ENCODE data around the gene SETD4. TPM values are rescaled to one million over a fixed set of nuclear protein-coding genes. Genes with fewer than 3 reads are reported as not detected.

Gene SETD4
- total and polyA plus RNA-seq, 2 donors, result 13.5 to 33.9 TPM

GRCh38 chr21:36028127-36029069, 31.9 kb downstream of the SETD4 start:
- Histone ChIP-seq H3K27ac (ENCODE audit: low read depth) (no peak overlapping the region), H3K4me1 (ENCODE audit: insufficient read depth) (no peaks in the 10 kb centered on the region), H3K36me3 (ENCODE audit: insufficient read depth) (no peaks in the 10 kb centered on the region), H3K4me3 (ENCODE audit: low read depth, low read length) (no peak overlapping the region)
- 26% methylated on average over 25 of the region's 25 CpGs for WGBS
- DNase-seq (ENCODE audit: extremely low spot score), result peak; percentile 53

- WGBS, result 87% methylated on average over 5 of the region's 5 CpGs
- H3K36me3 ChIP-seq (ENCODE audit: insufficient read depth), result no peaks in the 10 kb centered on the region
- no peak overlapping the region for H3K4me3 ChIP-seq (ENCODE audit: low read depth, low read length)
Measured at GRCh38 chr21:36027347-36027746, 33.0 kb downstream of the SETD4 start.

GRCh38 chr21:36024782-36025181, 35.5 kb downstream of the SETD4 start:
- no peaks in the 10 kb centered on the region for H3K36me3 ChIP-seq (ENCODE audit: insufficient read depth)
- 94% methylated on average over 8 of the region's 8 CpGs for WGBS
- H3K4me1 ChIP-seq (ENCODE audit: insufficient read depth), result no peaks in the 10 kb centered on the region
- H3K4me3 ChIP-seq (ENCODE audit: low read depth, low read length), result no peak overlapping the region
- DNase-seq (ENCODE audit: extremely low spot score), result no peak
- no peak overlapping the region for H3K27ac ChIP-seq (ENCODE audit: low read depth)

More at GRCh38 chr21:36027347-36027746, 33.0 kb downstream of the SETD4 start:
- Histone ChIP-seq H3K4me1 (ENCODE audit: insufficient read depth) (no peaks in the 10 kb centered on the region), H3K27ac (ENCODE audit: low read depth) (no peak overlapping the region)
- DNase-seq (ENCODE audit: extremely low spot score), result no peak

DNA sequence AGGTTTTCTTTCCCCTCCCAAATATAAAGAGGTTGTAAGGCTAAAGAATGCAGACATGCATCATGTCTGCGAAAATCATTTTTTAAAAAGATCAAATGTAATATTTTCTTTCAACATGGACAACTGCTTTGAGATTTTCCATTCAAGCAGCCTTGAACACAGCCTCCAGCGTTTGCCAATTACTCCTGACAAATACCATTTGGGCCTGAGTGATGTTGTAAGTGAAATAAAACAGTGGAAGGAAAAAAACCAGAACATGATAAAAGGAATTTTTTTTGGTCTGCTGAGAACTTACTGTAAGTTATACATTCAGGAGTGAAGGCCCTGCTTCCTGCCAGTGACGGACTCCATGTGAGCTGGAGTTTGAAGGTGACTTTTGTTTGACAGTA, 37.2 kb downstream of the SETD4 start:
- 31% methylated on average over 3 of the region's 3 CpGs for WGBS
- DNase-seq (ENCODE audit: extremely low spot score), result no peak
- no peak overlapping the region for H3K27ac ChIP-seq (ENCODE audit: low read depth)
- no peak overlapping the region for H3K4me3 ChIP-seq (ENCODE audit: low read depth, low read length)
- H3K36me3 ChIP-seq (ENCODE audit: insufficient read depth), result no peaks in the 10 kb centered on the region
- H3K4me1 ChIP-seq (ENCODE audit: insufficient read depth), result no peaks in the 10 kb centered on the region

DNA sequence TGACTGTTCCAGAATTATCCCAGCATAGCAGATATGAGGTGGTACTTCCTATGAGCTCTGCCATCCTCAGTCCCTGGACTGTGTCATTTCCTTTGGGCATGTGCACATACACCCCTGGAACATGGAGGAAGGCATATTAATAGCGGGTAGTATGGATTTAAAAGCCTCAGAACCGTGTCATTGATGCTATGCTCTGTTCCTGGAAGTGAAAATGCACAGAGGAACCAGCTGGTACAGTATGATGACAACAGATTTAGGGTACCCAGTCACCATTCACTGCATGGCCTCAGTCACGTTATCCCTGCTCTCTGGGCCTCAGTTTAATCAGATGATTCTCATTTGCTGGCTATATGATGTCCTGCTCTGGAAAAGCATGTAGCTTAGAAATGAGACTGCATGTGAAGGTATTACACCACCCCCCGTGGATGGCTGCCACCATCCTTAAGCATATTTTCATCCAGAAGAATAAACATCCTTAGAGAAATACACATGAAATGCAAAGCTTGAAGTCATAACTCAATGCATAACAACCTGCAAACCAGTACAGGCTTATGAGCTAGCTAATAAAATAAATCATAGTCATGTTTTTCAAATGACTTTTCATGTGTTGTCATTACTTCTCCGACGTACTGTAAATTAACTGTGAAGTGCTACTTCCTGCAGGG, 37.8 kb downstream of the SETD4 start:
- Histone ChIP-seq H3K4me3 (ENCODE audit: low read depth, low read length) (no peak overlapping the region), H3K36me3 (ENCODE audit: insufficient read depth) (no peaks in the 10 kb centered on the region), H3K4me1 (ENCODE audit: insufficient read depth) (no peaks in the 10 kb centered on the region), H3K27ac (ENCODE audit: low read depth) (no peak overlapping the region)
- 36% methylated on average over 6 of the region's 6 CpGs for WGBS
- no peak for DNase-seq (ENCODE audit: extremely low spot score)

- no peak overlapping the region for H3K27ac ChIP-seq (ENCODE audit: low read depth)
- no peaks in the 10 kb centered on the region for H3K36me3 ChIP-seq (ENCODE audit: insufficient read depth)
- WGBS, result 94% methylated on average over 11 of the region's 11 CpGs
- no peak overlapping the region for H3K4me3 ChIP-seq (ENCODE audit: low read depth, low read length)
- no peak for DNase-seq (ENCODE audit: extremely low spot score)
- no peaks in the 10 kb centered on the region for H3K4me1 ChIP-seq (ENCODE audit: insufficient read depth)
Measured at GRCh38 chr21:36021251-36021837, 39.0 kb downstream of the SETD4 start.

DNA sequence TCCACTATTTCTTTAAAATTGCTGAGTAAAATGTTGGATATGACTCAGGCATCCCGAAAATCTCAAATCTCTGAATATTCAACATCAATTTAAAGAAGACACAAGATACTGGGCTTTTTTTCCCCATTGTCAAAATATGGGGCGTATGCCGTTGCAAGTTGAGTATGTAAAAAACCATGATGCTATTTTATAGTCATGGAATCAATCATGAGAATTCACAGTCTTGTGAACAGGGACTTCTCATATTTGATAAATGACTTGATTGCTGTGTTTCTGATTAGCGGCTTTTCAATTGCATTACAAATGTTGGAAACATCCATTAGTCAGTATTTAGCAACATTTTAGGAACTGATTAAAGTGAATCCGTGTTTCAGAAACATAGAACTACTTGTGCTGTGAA, 45.3 kb downstream of the SETD4 start:
- Histone ChIP-seq H3K27ac (ENCODE audit: low read depth) (no peak overlapping the region), H3K4me1 (ENCODE audit: insufficient read depth) (no peaks in the 10 kb centered on the region), H3K4me3 (ENCODE audit: low read depth, low read length) (no peak overlapping the region), H3K36me3 (ENCODE audit: insufficient read depth) (no peaks in the 10 kb centered on the region)
- 87% methylated on average over 5 of the region's 5 CpGs for WGBS
- DNase-seq (ENCODE audit: extremely low spot score), result no peak

GRCh38 chr21:36010801-36011200, 49.5 kb downstream of the SETD4 start:
- no peak overlapping the region for H3K27ac ChIP-seq (ENCODE audit: low read depth)
- WGBS, result 73% methylated on average over 2 of the region's 2 CpGs
- no peak for DNase-seq (ENCODE audit: extremely low spot score)
- no peaks in the 10 kb centered on the region for H3K4me1 ChIP-seq (ENCODE audit: insufficient read depth)
- no peaks in the 10 kb centered on the region for H3K36me3 ChIP-seq (ENCODE audit: insufficient read depth)
- H3K4me3 ChIP-seq (ENCODE audit: low read depth, low read length), result no peak overlapping the region

DNA sequence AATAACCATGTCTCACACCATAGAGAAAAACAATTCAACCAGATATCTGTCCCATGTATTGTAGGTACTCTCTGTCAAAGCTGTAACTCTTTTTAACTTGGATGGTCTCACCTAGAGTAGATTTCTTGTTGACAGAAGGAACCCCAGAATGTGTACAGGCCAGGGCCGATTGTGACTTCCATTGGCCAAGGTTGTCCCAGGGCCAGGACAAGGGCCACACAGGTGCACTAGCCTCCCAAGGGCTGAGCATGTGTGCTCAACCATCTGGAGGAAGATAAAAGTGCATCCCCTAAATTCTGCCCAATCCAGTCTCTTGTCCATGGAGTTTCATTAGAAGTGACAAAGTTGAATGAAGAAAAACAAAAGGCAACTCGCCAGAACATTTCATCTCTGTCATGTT, 51.8 kb downstream of the SETD4 start:
- no peak overlapping the region for H3K27ac ChIP-seq (ENCODE audit: low read depth)
- whole genome bisulfite sequencing, result 91% methylated on average over 2 of the region's 2 CpGs
- no peaks in the 10 kb centered on the region for H3K4me1 ChIP-seq (ENCODE audit: insufficient read depth)
- H3K4me3 ChIP-seq (ENCODE audit: low read depth, low read length), result no peak overlapping the region
- H3K36me3 ChIP-seq (ENCODE audit: insufficient read depth), result no peaks in the 10 kb centered on the region
- DNase-seq (ENCODE audit: extremely low spot score), result no peak

- H3K4me3 ChIP-seq (ENCODE audit: low read depth, low read length), result no peak overlapping the region
- WGBS, result 96% methylated on average over 5 of the region's 5 CpGs
Measured at GRCh38 chr21:36005879-36006400, 54.4 kb downstream of the SETD4 start.

DNA sequence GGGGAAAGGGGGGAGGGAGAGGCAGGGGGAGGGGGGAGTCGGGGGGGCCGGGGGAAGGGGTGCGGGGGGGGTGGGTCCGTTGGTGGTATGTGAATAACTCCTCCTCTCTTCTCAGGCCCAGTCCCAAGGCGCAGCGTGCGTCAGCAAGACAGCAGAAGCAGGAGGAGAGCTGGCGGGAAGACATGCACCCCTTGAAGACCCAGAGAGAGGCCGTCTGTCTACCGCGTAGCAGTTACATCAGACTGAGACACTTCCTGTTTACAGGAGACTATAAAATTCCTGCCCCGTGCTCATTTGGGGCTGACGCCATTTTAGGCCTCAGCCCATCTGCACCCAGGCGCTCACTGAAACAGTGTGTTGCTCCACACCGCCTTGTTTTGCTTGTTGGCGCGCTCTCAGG, 55.3 kb downstream of the SETD4 start:
- DNase-seq (ENCODE audit: extremely low spot score), result no peak
- no peak overlapping the region for H3K4me3 ChIP-seq (ENCODE audit: low read depth, low read length)
- H3K4me1 ChIP-seq (ENCODE audit: insufficient read depth), result no peaks in the 10 kb centered on the region
- no peaks in the 10 kb centered on the region for H3K36me3 ChIP-seq (ENCODE audit: insufficient read depth)
- 74% methylated on average over 17 of the region's 17 CpGs for WGBS
- H3K27ac ChIP-seq (ENCODE audit: low read depth), result no peak overlapping the region

More at GRCh38 chr21:36005879-36006400, 54.4 kb downstream of the SETD4 start:
- no peak overlapping the region for H3K27ac ChIP-seq (ENCODE audit: low read depth)
- no peaks in the 10 kb centered on the region for H3K4me1 ChIP-seq (ENCODE audit: insufficient read depth)
- H3K36me3 ChIP-seq (ENCODE audit: insufficient read depth), result no peaks in the 10 kb centered on the region
- DNase-seq (ENCODE audit: extremely low spot score), result no peak

DNA sequence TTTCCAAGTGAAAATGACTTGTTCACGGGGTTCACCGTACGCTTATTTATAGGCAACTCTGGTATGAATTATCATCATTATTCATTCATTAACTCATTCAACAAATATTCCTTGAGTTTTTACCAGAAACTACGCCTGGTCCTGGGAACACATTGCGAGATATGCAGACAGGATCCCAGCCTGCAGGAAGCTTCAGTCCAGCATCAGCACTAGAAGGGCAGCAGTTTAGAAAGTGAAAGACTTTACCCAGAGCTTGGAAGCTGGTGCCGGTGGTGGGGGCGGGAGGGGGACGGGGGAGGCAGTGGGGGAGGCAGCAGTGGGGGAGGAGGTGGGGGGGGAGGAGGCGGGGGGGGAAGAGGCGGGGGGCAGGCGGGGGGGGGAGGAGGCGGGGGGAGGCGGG, 55.9 kb downstream of the SETD4 start:
- 69% methylated on average over 8 of the region's 13 CpGs for WGBS
- no peaks in the 10 kb centered on the region for H3K36me3 ChIP-seq (ENCODE audit: insufficient read depth)

DNA sequence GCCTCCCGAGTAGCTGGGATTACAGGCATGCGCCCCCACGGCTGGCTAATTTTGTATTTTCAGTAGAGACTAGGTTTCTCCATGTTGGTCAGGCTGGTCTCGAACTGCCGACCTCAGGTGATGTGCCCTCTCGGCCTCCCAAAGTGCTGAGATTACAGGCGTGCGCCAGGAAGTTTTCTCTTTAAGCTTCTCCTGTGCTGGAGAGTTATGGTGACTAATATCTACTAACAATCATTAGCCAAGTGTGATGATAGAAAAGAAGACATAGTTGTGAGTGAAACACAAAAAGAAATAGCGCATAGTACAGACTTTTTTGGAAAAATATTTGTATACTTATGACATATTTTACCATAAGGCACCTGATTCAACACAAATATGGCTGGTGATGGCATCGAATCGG, 56.5 kb downstream of the SETD4 start:
- no peaks in the 10 kb centered on the region for H3K36me3 ChIP-seq (ENCODE audit: insufficient read depth)
- H3K27ac ChIP-seq (ENCODE audit: low read depth), result no peak overlapping the region
- H3K4me3 ChIP-seq (ENCODE audit: low read depth, low read length), result no peak overlapping the region
- WGBS, result 96% methylated on average over 11 of the region's 11 CpGs
- H3K4me1 ChIP-seq (ENCODE audit: insufficient read depth), result no peaks in the 10 kb centered on the region
- no peak for DNase-seq (ENCODE audit: extremely low spot score)

More for the DNA sequence above, 55.9 kb downstream of the SETD4 start:
- H3K27ac ChIP-seq (ENCODE audit: low read depth), result no peak overlapping the region
- no peaks in the 10 kb centered on the region for H3K4me1 ChIP-seq (ENCODE audit: insufficient read depth)
- H3K4me3 ChIP-seq (ENCODE audit: low read depth, low read length), result no peak overlapping the region
- DNase-seq (ENCODE audit: extremely low spot score), result no peak
